K562 (cell line): ENCODE measurements around the gene THUMPD2. TPM values are rescaled to one million over a fixed set of nuclear protein-coding genes. Genes with fewer than 3 reads are reported as not detected.

ENCODE experiments used
- ARID2 ChIP-seq: fragments of 450-650 bp; IDR thresholded peaks from 2 replicates; pipeline ENCODE4 v1.6.1; 2017; ENCODE audit warnings: antibody characterized with exemption, mild to moderate bottlenecking
- BHLHE40 ChIP-seq: IDR thresholded peaks from 2 replicates; pipeline ENCODE4 v1.6.1; 2011; ENCODE audit warnings: low read length, improper control_type of control experiment
- HINFP ChIP-seq: fragments of 450-650 bp; conservative IDR thresholded peaks from 2 replicates; pipeline ENCODE4 v1.6.1; 2016; ENCODE audit warnings: missing genetic modification characterization, low read depth, mild to moderate bottlenecking, control low read depth, missing compliant biosample characterization
- HIVEP1 ChIP-seq: fragments of 250-450 bp; sonication (Bioruptor Pico); IDR thresholded peaks from 2 replicates; pipeline ENCODE4 v1.4.0; 2020; ENCODE audit warnings: mild to moderate bottlenecking
- KLF10 ChIP-seq: fragments of 250-450 bp; sonication (Bioruptor Pico); IDR thresholded peaks from 2 replicates; pipeline ENCODE4 v1.6.1; 2021; ENCODE audit warnings: matching md5 sums
- MCM3 ChIP-seq: fragments of 450-650 bp; IDR thresholded peaks from 2 replicates; pipeline ENCODE4 v1.6.1; 2016
- MIER1 ChIP-seq: fragments of 450-650 bp; IDR thresholded peaks from 2 replicates; pipeline ENCODE4 v1.6.1; 2016; ENCODE audit warnings: antibody characterized with exemption, mild to moderate bottlenecking, low read depth
- MTA3 ChIP-seq: fragments of 450-650 bp; formaldehyde crosslinking; IDR thresholded peaks from 2 replicates; pipeline ENCODE4 v1.6.1; 2017; ENCODE audit warnings: mild to moderate bottlenecking, borderline replicate concordance
- RBM22 ChIP-seq: fragments of 200-400 bp; formaldehyde crosslinking; IDR thresholded peaks from 2 replicates; pipeline ENCODE4 v1.6.1; 2018; ENCODE audit warnings: low read length, low read depth; ENCODE audit not compliant: poor library complexity, severe bottlenecking
- SMAD3 ChIP-seq: fragments of 450-650 bp; formaldehyde crosslinking; conservative IDR thresholded peaks from 2 replicates; pipeline ENCODE4 v1.4.0; 2020; ENCODE audit warnings: mild to moderate bottlenecking
- TCF3 ChIP-seq: sonication (generic); formaldehyde crosslinking; IDR thresholded peaks from 2 replicates; pipeline ENCODE4 v1.4.0; 2020; ENCODE audit warnings: mild to moderate bottlenecking, missing genetic modification reagents
- USF2 ChIP-seq: sonication (generic); formaldehyde crosslinking; IDR thresholded peaks from 2 replicates; pipeline ENCODE4 v1.5.0; 2020; ENCODE audit warnings: missing genetic modification reagents
- ZC3H11A ChIP-seq: IDR thresholded peaks from 2 replicates; pipeline ENCODE4 v1.6.1; 2012; ENCODE audit warnings: low read depth, low read length, improper control_type of control experiment
- ZNF282 ChIP-seq: sonication (generic); formaldehyde crosslinking; IDR thresholded peaks from 2 replicates; pipeline ENCODE4 v1.8.1; 2023; ENCODE audit warnings: missing genetic modification reagents
- ZNF583 ChIP-seq: fragments of 250-450 bp; sonication (Bioruptor Pico); IDR thresholded peaks from 2 replicates; pipeline ENCODE4 v1.4.0; 2020
- ZNF639 ChIP-seq, 2 experiments: fragments of 200-800 bp in 1 of 2; sonication (Bioruptor generic) in 1 of 2; sonication (generic) in 1 of 2; formaldehyde crosslinking in 1 of 2; IDR thresholded peaks in 1 of 2; conservative IDR thresholded peaks in 1 of 2; 2 replicates each; pipeline versions ENCODE4 v1.5.0 to v1.6.1; 2016 to 2020; ENCODE audit warnings: missing compliant biosample characterization in 1 of 2, missing genetic modification characterization in 1 of 2, missing genetic modification reagents in 1 of 2
- ZNF785 ChIP-seq: fragments of 250-450 bp; sonication (Bioruptor Pico); IDR thresholded peaks from 2 replicates; pipeline ENCODE4 v1.4.0; 2020; ENCODE audit warnings: mild to moderate bottlenecking
- polyA plus RNA-seq, 8 experiments: library from polyadenylated mRNA; depleted of rRNA in 4 of 8; stranded (reverse) in 5 of 8; unstranded in 3 of 8; fragments of >200 nt; fragmentation: Nextera tagmentation in 2 of 8; fragmentation: Illumina TruSeq in 1 of 8; extraction: Ambion mirVana in 2 of 8; extraction: Trizol in 1 of 8; gene quantifications; 2 replicates each; pipeline versions ENCODE4 v1.2.1 to v1.2.3, GENCODE V29; 2011 to 2014; ENCODE audit warnings: inconsistent platforms in 1 of 8, missing spikeins in 1 of 8
- total RNA-seq, 7 experiments: library from RNA; depleted of rRNA in 6 of 7; stranded (reverse); fragments of >200 nt in 6 of 7; fragmentation: Illumina TruSeq in 2 of 7; extraction: Trizol in 2 of 7; gene quantifications; 2 replicates each; pipeline versions ENCODE4 v1.2.1 to v1.2.3, GENCODE V29; 2011 to 2021; ENCODE audit warnings: low replicate concordance in 1 of 7
- TF ChIP-seq, protein P1 (sequence below), 3 experiments: fragments of 200-800 bp in 1 of 3; fragments of 250-450 bp in 1 of 3; fragments of 450-650 bp in 1 of 3; sonication (Bioruptor Pico) in 1 of 3; sonication (Bioruptor generic) in 1 of 3; formaldehyde crosslinking in 1 of 3; IDR thresholded peaks; 2 replicates each; pipeline versions ENCODE4 v1.6.1 to v1.8.0; 2016 to 2022; ENCODE audit warnings: mild to moderate bottlenecking in 2 of 3, missing genetic modification characterization in 2 of 3, missing compliant biosample characterization in 1 of 3, moderate library complexity in 1 of 3

Gene THUMPD2
- total and polyA plus RNA-seq, 9 of the 15 experiments (the other 6 are each of a cell fraction or from before 2014, with no cell fraction given), result 9.6 to 40.4 (median 24.0) TPM

- no peak for TF ChIP-seq TCF3
- TF ChIP-seq, protein P1, sequence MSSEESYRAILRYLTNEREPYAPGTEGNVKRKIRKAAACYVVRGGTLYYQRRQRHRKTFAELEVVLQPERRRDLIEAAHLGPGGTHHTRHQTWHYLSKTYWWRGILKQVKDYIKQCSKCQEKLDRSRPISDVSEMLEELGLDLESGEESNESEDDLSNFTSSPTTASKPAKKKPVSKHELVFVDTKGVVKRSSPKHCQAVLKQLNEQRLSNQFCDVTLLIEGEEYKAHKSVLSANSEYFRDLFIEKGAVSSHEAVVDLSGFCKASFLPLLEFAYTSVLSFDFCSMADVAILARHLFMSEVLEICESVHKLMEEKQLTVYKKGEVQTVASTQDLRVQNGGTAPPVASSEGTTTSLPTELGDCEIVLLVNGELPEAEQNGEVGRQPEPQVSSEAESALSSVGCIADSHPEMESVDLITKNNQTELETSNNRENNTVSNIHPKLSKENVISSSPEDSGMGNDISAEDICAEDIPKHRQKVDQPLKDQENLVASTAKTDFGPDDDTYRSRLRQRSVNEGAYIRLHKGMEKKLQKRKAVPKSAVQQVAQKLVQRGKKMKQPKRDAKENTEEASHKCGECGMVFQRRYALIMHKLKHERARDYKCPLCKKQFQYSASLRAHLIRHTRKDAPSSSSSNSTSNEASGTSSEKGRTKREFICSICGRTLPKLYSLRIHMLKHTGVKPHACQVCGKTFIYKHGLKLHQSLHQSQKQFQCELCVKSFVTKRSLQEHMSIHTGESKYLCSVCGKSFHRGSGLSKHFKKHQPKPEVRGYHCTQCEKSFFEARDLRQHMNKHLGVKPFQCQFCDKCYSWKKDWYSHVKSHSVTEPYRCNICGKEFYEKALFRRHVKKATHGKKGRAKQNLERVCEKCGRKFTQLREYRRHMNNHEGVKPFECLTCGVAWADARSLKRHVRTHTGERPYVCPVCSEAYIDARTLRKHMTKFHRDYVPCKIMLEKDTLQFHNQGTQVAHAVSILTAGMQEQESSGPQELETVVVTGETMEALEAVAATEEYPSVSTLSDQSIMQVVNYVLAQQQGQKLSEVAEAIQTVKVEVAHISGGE (CRISPR knock-in tag; IDR thresholded peaks at IDR 0.05), result peak in 1 of 3 experiments; percentile 72; a peak in 1 of 6 replicates
- no peak for TF ChIP-seq ZNF785 (CRISPR knock-in tag)
- TF ChIP-seq MIER1, result no peak
- no peak; the same call in 1 of the 2 replicates for TF ChIP-seq ARID2
- TF ChIP-seq ZNF639 (CRISPR knock-in tag; conservative IDR thresholded peaks at IDR 0.05 in 1 of 2, IDR thresholded peaks at IDR 0.05 in 1 of 2), result peak in 1 of 2 experiments; percentile 65; a peak in 1 of 4 replicates
- TF ChIP-seq MCM3, result no peak
- TF ChIP-seq HINFP (tag), result no peak
- peak; percentile 83 for TF ChIP-seq BHLHE40
- no peak for TF ChIP-seq HIVEP1 (CRISPR knock-in tag)
- peak; percentile 47 for TF ChIP-seq RBM22
- 0 out of 2 replicates have a peak, but pooled peaks have one; percentile 24 for TF ChIP-seq SMAD3
- TF ChIP-seq ZNF282 (CRISPR knock-in tag), result 0 out of 2 replicates have a peak, but pooled peaks have one; percentile 82
- TF ChIP-seq KLF10 (CRISPR knock-in tag), result no peak
- peak; percentile 77 for TF ChIP-seq ZNF583 (CRISPR knock-in tag)
- peak; percentile 94 for TF ChIP-seq USF2
- TF ChIP-seq MTA3, result peak; percentile 66; the same call in 1 of the 2 replicates
- 0 out of 2 replicates have a peak, but pooled peaks have one; percentile 29 for TF ChIP-seq ZC3H11A
These were observed at the start of gene THUMPD2 (continued) for GRCh38 chr2:39778775-39779340.
